ENCODE data around the gene UBE2L6. TPM values are rescaled to one million over a fixed set of nuclear protein-coding genes. Genes with fewer than 3 reads are reported as not detected.

UBE2L6 gene
- total and polyA plus RNA-seq, 2 of the 4 experiments (the other 2 are of a cell fraction), result 37.5 to 46.7 TPM

DNA sequence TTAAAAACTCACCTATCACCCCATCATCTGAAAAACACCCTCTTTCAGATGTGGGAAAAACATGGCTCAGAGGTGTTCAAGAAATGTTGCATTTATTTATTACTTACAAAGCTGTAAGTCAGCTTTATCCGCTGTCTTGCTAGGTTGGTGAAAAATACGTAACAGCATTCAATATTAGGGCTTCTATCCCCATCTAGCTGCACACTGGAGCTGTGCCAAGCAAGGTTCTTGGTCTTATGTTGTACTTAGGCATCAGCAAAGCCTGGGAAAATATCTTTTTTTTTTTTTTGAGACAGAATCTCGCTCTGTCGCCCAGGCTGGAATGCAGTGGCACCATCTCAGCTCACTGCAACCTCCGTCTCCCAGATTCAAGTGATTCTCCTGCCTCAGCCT is 37.6 kb upstream of the UBE2L6 start:
- H4K8ac ChIP-seq (ENCODE audit: low read depth in 2 of 2, low read length in 2 of 2), result no peak overlapping the region
- dilution Hi-C loops (cut with HindIII; ENCODE audit: low sequenced_read_pairs, unreplicated experiment), result no loop called here
- no peak for ATAC-seq (ENCODE audit: low read depth)

More for the DNA sequence above, 37.6 kb upstream of the UBE2L6 start:
- H3K14ac ChIP-seq (replicated peaks; ENCODE audit: low read depth, low read length), result no peak overlapping the region
- TF ChIP-seq, protein P1, sequence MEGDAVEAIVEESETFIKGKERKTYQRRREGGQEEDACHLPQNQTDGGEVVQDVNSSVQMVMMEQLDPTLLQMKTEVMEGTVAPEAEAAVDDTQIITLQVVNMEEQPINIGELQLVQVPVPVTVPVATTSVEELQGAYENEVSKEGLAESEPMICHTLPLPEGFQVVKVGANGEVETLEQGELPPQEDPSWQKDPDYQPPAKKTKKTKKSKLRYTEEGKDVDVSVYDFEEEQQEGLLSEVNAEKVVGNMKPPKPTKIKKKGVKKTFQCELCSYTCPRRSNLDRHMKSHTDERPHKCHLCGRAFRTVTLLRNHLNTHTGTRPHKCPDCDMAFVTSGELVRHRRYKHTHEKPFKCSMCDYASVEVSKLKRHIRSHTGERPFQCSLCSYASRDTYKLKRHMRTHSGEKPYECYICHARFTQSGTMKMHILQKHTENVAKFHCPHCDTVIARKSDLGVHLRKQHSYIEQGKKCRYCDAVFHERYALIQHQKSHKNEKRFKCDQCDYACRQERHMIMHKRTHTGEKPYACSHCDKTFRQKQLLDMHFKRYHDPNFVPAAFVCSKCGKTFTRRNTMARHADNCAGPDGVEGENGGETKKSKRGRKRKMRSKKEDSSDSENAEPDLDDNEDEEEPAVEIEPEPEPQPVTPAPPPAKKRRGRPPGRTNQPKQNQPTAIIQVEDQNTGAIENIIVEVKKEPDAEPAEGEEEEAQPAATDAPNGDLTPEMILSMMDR (conservative IDR thresholded peaks at IDR 0.05; ENCODE audit: low read depth, low read length), result no peak
- TF ChIP-seq RCOR1 (IDR thresholded peaks at IDR 0.05; ENCODE audit: insufficient replicate concordance, low read length) (no peak), RAD21 (IDR thresholded peaks at IDR 0.05; ENCODE audit: low read length) (no peak), CEBPB (IDR thresholded peaks at IDR 0.05; ENCODE audit: low read depth, low read length) (no peak), CHD1 (IDR thresholded peaks at IDR 0.05; ENCODE audit: low read depth, low read length) (no peak), MXI1 (IDR thresholded peaks at IDR 0.05; ENCODE audit: borderline replicate concordance, low read depth, low read length) (no peak), SMC3 (IDR thresholded peaks at IDR 0.05; ENCODE audit: low read depth, low read length) (no peak), MAZ (IDR thresholded peaks at IDR 0.05; ENCODE audit: borderline replicate concordance, low read depth, low read length) (no peak), RFX5 (IDR thresholded peaks at IDR 0.05; ENCODE audit: low read depth, low read length) (no peak), NFE2L2 (IDR thresholded peaks at IDR 0.05; ENCODE audit: low read depth, low read length) (no peak), POLR2A (IDR thresholded peaks at IDR 0.05; ENCODE audit: low read depth, low read length) (no peak), MAFK (IDR thresholded peaks at IDR 0.05; ENCODE audit: low read depth, low read length) (no peak), FOS (IDR thresholded peaks at IDR 0.05; ENCODE audit: low read depth, low read length) (no peak)
- TF ChIP-seq, protein P2, sequence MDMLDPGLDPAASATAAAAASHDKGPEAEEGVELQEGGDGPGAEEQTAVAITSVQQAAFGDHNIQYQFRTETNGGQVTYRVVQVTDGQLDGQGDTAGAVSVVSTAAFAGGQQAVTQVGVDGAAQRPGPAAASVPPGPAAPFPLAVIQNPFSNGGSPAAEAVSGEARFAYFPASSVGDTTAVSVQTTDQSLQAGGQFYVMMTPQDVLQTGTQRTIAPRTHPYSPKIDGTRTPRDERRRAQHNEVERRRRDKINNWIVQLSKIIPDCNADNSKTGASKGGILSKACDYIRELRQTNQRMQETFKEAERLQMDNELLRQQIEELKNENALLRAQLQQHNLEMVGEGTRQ (IDR thresholded peaks at IDR 0.05; ENCODE audit: low read depth, low read length), result no peak
- TF ChIP-seq, protein P3, sequence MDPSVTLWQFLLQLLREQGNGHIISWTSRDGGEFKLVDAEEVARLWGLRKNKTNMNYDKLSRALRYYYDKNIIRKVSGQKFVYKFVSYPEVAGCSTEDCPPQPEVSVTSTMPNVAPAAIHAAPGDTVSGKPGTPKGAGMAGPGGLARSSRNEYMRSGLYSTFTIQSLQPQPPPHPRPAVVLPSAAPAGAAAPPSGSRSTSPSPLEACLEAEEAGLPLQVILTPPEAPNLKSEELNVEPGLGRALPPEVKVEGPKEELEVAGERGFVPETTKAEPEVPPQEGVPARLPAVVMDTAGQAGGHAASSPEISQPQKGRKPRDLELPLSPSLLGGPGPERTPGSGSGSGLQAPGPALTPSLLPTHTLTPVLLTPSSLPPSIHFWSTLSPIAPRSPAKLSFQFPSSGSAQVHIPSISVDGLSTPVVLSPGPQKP (IDR thresholded peaks at IDR 0.05; ENCODE audit: borderline replicate concordance, low read depth, low read length), result no peak
- no peak overlapping the region for H3K23ac ChIP-seq (ENCODE audit: low read depth, low read length)
- no peak overlapping the region for H3K56ac ChIP-seq (ENCODE audit: extremely low read depth, insufficient read depth, low read length)
- no peak overlapping the region for H2AK9ac ChIP-seq (replicated peaks; ENCODE audit: low read depth, low read length, poor library complexity)
- H2BK5ac ChIP-seq (ENCODE audit: low read depth, low read length, poor library complexity, severe bottlenecking), result no peak overlapping the region
- H2BK120ac ChIP-seq (ENCODE audit: low read depth, low read length), result no peak overlapping the region
- no peak for DNase-seq
- peaks cover 10% of the 10 kb centered on the region for H3K36me3 ChIP-seq (ENCODE audit: control insufficient read depth, insufficient read depth, low read length)
- H3K79me1 ChIP-seq (ENCODE audit: low read depth in 1 of 2, low read length in 2 of 2), result no peaks in the 10 kb centered on the region; a peak in 1 of 4 replicates
- no peak overlapping the region for H2AK5ac ChIP-seq (ENCODE audit: low read depth, low read length)
- ChIA-PET POLR2A (ENCODE audit: unreplicated experiment) (interaction anchor here (0.7 kb wide), 1 partner anchor 108 kb away, joined by 3 read pairs; no protein-coding TSS in a partner anchor), CTCF (no interaction called here)
- no peak overlapping the region for H4K5ac ChIP-seq (ENCODE audit: low read depth, low read length)
- H3K27ac ChIP-seq (ENCODE audit: insufficient read depth, low read length), result no peak overlapping the region
- H4K91ac ChIP-seq (ENCODE audit: insufficient read depth, low read depth, low read length), result no peak overlapping the region
- H3K9me3 ChIP-seq (ENCODE audit: control insufficient read depth, insufficient read depth, low read length), result no peaks in the 10 kb centered on the region
- in situ Hi-C loops (cut with MboI; ENCODE audit: low sequenced_read_pairs) (no loop called here), intact Hi-C loops (cut with micrococcal nuclease) (no loop called here)
- H2BK15ac ChIP-seq (ENCODE audit: low read depth, low read length), result no peak overlapping the region
- no peak overlapping the region for H3K9ac ChIP-seq (ENCODE audit: low read depth, low read length)
- H3K4me3 ChIP-seq (ENCODE audit: insufficient read depth, low read depth, low read length), result no peak overlapping the region
- no peaks in the 10 kb centered on the region; the same call in 1 of the 2 replicates for H4K20me1 ChIP-seq (ENCODE audit: insufficient read depth, low read length)
- H2BK20ac ChIP-seq (ENCODE audit: low read depth, low read length), result no peak overlapping the region
- no TSS peak for BruUV-seq (replicated peaks)
- WGBS, 2 experiments (ENCODE audit: extremely low coverage in 2 of 2, insufficient read length in 1 of 2), result no CpG with 5 or more reads among the region's 5 CpGs
- H3K4ac ChIP-seq (ENCODE audit: low read depth, low read length), result no peak overlapping the region
- H3K18ac ChIP-seq (ENCODE audit: low read depth, low read length), result no peak overlapping the region
- no peaks in the 10 kb centered on the region for H3K9me1 ChIP-seq (ENCODE audit: insufficient read depth, low read length)
- H3K4me2 ChIP-seq (ENCODE audit: low read depth, low read length), result no peak overlapping the region
- H3K27me3 ChIP-seq (ENCODE audit: control insufficient read depth, insufficient read depth, low read length), result no peaks in the 10 kb centered on the region; the same call in 1 of the 2 replicates
- H2AFZ ChIP-seq (replicated peaks; ENCODE audit: low read length, poor library complexity), result no peak overlapping the region
- H3K4me1 ChIP-seq (ENCODE audit: control insufficient read depth, insufficient read depth, low read length), result no peaks in the 10 kb centered on the region

Data from IMR-90 (cell line).